Fibroblast of lung (primary cell): ENCODE data around the gene ANLN.

Experiments
- EZH2 ChIP-seq: IDR thresholded peaks from 2 replicates; pipeline ENCODE4 v1.5.1; 2012; ENCODE audit warnings: low read length, control low read depth, mild to moderate bottlenecking; ENCODE audit errors: missing control alignments
- TF ChIP-seq, protein P1 (sequence below), 2 donors: IDR thresholded peaks in 1 of 2; conservative IDR thresholded peaks in 1 of 2; 1 replicate in 1 of 2; 2 replicates in 1 of 2; pipeline ENCODE4 v1.5.1; 2011 to 2012; ENCODE audit warnings: low read length in 2 of 2, control low read depth in 1 of 2, inconsistent platforms in 1 of 2, low read depth in 1 of 2, mild to moderate bottlenecking in 1 of 2

- TF ChIP-seq, protein P1, sequence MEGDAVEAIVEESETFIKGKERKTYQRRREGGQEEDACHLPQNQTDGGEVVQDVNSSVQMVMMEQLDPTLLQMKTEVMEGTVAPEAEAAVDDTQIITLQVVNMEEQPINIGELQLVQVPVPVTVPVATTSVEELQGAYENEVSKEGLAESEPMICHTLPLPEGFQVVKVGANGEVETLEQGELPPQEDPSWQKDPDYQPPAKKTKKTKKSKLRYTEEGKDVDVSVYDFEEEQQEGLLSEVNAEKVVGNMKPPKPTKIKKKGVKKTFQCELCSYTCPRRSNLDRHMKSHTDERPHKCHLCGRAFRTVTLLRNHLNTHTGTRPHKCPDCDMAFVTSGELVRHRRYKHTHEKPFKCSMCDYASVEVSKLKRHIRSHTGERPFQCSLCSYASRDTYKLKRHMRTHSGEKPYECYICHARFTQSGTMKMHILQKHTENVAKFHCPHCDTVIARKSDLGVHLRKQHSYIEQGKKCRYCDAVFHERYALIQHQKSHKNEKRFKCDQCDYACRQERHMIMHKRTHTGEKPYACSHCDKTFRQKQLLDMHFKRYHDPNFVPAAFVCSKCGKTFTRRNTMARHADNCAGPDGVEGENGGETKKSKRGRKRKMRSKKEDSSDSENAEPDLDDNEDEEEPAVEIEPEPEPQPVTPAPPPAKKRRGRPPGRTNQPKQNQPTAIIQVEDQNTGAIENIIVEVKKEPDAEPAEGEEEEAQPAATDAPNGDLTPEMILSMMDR (conservative IDR thresholded peaks at IDR 0.05 in 1 of 2, IDR thresholded peaks at IDR 0.05 in 1 of 2; ENCODE audit: low read depth in 1 of 2, low read length in 2 of 2) = no peak
- no peak for TF ChIP-seq EZH2
Measured at GRCh38 chr7:36469236-36469635, 79.6 kb downstream of the ANLN start.
